ENCODE results near the gene LARGE1.

GRCh38 chr22:33884829-33885228 lies 35.4 kb downstream of the LARGE1 start:
- TF ChIP-seq CTCF (IDR thresholded peaks at IDR 0.05 in 8 of 11, conservative IDR thresholded peaks at IDR 0.05 in 3 of 11) (no peak), POLR2AphosphoS5 (IDR thresholded peaks at IDR 0.05) (no peak), POLR2A (IDR thresholded peaks at IDR 0.05) (no peak)
